T1000 (cell line): ENCODE data around the gene ELOA.
"Not testable (repeated sequence)": the region's sequence is repeated elsewhere in the genome, so short reads cannot be mapped to it uniquely, and the experiment has no call there.

Experiments used
- DNase-seq: peaks from one replicate; lab custom pipeline; 2025; ENCODE audit warnings: mixed read lengths; lab: John Stamatoyannopoulos, UW

Gene ELOA

DNA sequence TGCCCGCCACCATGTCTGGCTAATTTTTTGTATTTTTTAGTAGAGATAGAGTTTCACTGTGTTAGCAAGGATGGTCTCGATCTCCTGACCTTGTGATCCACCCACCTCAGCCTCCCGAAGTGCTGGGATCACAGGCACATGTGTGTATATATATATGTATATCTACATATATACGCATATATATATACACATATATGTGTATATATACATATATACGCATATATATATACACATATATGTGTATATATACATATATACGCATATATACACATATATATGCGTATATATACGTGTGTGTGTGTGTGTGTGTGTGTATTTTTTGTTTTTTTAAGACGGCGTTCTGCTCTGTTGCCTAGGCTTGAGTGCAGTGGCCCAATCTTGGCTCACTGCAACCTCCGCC is 39.9 kb downstream of the ELOA start:
- DNase-seq: not testable (repeated sequence)

DNA sequence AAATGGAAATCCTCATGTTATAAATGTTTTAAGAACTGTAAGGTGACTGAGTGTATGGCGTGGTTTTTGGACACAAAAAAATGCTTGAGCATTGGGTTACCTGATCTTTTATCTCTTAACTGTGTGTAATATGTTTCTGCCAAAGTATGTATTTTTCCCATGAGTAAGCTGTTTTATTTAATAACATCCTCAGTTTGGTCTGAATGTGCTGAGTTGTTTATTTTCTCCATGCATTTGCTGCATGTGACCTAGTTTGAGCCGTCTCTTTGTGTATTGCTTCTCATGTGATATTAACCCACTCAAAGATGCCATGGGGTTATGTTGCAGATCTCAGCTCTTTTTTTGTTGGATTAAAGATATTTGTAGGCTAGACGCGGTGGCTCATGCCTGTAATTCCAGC is 41.6 kb downstream of the ELOA start:
- no peak for DNase-seq

DNA sequence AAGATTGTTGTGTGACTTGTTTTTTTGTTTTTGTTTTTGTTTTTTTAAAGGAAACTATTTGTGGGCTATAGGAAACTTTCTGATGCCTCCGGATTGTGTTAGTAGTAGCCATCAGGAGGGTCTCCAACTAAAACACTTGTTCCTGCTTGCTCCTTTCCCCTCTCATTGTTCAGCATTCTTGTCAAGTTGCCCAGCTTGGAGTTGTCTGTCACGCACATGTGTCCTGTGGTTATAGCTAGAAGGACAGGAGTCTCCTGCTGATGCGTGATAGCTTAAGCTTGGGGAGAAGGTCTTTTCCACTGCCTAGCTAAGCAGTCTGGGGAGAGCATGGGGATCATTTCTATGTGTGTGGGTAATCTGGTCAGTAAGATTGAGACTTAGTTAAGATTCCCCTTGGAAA is 44.4 kb downstream of the ELOA start:
- no peak for DNase-seq

DNA sequence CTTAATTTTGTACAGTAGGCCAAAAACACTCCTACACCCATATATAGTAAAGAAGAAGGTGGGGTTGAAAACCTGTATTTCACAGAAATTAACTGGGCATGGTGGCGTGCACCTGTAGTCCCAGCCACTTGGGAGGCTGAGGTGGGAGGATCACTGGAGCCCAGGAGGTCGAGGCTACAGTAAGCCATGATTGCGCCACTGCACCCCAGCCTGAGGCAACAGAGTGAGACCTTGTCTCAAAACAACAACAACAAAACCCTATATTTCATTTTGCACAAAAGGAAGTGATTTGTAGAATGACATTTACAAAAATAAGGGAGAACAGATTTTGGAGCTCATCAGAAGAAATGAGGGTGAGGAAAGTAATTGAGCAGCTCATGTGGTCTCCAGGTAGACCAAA is 45.4 kb downstream of the ELOA start:
- DNase-seq: no peak

DNA sequence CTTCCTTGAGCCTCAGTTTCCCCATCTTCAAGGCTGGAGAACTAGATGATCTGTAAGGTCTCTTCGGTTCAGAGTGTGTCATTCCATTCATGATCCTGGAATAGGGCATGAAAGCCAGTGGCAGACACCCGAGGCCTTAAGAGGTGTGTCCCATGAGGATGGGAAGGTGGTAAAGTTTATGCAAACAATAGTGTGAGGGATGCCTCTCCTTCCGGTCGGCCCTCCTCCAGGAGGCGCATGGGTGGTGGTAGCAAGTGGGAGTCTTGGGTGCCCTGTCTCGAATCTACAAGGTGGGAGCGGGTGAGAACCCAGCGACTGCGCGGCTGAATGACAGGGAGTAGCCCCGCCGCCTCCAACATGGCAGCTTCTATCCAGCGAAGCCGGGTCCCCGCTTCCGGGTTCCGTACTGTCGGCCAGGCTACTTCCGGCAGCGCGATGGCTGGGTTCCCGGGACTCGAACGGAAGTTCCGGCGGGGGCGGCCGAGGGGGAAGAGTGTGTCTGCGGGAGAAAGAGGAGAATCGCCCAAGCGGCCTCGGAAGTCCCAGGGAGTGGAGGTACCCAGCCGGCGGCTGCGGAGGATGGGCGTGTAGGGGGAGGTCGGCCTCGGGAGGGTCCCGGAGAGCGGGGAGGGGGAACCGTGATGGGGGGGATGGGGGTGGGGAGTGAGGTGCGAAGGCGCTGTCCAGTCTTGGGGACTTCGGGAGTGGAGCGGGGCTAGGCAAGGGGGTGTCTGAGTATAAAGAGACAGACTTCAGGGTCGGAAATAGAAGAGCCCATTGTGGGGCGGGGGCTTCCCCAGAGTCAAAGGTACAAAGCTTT is 47.6 kb downstream of the ELOA start, which contains the start of gene LYPLA2:
LYPLA2 (plus strand) TSS at position 450 of the 820 bp plus-strand sequence. CDS start 1,538 bp downstream, outside the sequence.
- peak; percentile 84 for DNase-seq

DNA sequence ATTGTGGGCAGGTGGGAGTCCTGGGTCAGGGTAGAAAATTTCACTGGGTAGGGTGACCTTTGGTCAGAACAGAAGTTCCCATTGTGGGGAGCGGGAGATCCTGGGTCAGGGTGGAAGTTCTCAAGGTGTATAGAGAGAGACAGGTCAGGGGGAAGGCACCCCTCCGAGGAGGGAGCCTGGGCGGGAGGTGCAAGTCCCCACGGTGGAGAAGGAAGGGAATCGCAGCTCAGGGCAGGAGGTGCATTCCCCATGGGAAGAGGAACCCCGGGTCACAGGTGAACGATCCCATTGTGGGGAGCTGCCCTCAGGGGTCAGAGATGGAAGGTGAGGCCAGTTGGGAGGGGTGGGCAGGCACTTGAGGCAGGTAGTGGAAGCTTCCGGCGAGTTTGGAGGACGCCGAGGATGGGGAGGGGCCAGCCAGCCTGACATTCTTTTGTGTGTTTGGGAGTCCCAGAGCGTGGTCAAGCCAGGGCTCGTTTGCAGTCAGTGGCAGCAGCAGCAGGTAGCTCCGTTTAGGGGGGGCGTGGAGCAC is 48.3 kb downstream of the ELOA start:
- DNase-seq: no peak

DNA sequence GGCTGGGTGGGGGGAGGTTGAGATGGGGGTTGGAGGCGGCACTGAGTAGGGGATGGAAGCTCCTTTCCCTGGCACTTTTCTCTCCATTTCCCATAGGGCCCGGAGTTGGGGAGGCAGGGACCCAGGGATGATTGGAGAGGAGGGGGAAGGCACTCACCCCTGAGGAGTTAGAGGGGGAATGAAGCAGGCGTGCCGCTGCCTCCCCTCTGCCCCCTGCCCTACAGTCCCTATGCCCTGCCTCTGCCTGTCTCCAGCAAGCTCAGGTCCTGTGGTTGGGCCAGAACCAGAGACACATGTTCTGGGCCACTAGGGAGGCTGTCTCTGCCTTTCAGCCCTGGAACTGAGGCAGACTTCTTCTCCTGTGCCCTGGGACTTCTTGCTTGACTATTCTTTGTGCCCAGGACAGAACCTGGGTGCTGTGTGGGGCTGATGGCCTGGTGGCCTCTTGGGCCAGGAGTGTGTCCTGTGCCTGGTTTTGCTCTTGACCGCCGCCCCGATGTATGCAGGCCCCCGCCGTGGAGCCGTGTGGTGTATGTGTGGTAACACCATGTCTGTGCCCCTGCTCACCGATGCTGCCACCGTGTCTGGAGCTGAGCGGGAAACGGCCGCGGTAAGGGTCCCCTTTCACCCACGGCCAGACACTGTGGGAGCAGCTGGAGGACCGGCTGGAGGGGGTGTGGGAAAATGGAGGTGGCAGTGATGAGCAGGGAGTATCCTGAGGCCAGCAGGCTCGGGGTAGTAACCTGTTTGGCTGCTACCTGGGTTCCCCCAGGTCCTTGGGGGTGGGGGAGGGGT is 49.1 kb downstream of the ELOA start:
- no peak for DNase-seq

DNA sequence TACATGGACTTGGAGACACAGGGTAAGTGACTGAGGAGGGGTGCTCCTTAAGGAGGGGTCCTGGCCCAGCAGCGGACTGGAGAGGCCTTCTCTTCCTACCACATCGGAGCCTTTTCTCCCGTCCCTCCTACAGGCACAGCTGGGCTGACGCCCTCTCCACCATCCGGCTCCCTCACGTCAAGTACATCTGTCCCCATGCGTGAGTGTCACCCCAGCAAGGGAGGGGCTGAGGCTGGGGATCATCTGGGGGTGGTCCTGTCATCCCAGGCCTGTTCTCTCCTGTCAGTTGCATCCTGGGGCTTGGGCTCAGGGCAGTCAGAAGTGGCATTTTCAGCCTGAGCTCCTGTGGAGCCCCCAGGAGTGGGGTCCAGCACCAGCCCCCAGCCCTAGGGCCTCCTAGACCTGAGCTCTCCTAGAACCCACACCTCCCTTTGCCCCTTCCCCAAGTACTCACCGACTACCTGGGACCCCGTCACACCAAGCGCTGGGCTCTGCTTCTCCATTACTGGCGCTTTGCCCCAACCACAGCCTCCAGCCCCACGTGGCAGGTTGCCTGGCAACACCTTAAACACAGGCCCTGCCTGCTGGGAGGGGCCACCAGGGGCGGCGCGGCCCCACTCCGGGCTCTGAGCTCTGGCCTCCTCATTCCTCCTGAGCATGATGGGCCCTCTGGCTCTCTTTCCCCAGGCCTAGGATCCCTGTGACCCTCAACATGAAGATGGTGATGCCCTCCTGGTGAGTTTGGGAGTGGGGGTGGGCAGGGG is 49.9 kb downstream of the ELOA start:
- peak; percentile 38 for DNase-seq

DNA sequence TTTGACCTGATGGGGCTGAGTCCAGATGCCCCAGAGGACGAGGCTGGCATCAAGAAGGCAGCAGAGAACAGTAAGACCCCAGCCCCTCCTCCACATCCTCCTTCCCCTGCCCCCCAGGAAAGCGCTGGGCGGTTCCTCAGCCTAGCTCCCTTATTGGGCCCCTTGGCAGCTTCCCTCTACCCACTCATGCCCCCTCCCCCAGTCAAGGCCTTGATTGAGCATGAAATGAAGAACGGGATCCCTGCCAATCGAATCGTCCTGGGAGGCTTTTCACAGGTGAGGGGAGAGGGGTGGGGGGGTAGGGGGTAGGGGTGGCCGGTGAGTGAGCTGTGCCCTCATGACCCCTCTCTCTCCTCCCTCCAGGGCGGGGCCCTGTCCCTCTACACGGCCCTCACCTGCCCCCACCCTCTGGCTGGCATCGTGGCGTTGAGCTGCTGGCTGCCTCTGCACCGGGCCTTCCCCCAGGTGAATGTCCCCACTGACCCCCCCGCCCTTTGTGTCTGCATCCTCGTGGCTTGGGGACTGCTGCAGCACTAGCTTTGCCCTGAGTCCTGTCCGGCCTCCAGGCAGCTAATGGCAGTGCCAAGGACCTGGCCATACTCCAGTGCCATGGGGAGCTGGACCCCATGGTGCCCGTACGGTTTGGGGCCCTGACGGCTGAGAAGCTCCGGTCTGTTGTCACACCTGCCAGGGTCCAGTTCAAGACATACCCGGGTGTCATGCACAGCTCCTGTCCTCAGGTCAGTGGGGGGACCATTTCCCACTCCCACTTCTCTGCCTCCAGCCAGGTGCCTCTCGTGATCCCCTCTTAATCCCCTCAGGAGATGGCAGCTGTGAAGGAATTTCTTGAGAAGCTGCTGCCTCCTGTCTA is 50.8 kb downstream of the ELOA start:
- DNase-seq: no peak

DNA sequence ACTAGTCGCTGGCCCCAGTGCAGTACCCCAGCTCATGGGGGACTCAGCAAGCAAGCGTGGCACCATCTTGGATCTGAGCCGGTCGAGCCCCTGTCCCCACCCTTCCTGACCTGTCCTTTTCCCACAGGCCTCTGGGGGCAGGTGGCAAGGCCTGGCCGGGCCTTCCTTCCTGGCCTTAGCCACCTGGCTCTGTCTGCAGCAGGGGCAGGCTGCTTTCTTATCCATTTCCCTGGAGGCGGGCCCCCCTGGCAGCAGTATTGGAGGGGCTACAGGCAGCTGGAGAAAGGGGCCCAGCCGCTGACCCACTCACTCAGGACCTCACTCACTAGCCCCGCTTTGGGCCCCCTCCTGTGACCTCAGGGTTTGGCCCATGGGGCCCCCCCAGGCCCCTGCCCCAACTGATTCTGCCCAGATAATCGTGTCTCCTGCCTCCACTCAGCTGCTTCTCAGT is 51.5 kb downstream of the ELOA start:
- DNase-seq: not testable (repeated sequence)

DNA sequence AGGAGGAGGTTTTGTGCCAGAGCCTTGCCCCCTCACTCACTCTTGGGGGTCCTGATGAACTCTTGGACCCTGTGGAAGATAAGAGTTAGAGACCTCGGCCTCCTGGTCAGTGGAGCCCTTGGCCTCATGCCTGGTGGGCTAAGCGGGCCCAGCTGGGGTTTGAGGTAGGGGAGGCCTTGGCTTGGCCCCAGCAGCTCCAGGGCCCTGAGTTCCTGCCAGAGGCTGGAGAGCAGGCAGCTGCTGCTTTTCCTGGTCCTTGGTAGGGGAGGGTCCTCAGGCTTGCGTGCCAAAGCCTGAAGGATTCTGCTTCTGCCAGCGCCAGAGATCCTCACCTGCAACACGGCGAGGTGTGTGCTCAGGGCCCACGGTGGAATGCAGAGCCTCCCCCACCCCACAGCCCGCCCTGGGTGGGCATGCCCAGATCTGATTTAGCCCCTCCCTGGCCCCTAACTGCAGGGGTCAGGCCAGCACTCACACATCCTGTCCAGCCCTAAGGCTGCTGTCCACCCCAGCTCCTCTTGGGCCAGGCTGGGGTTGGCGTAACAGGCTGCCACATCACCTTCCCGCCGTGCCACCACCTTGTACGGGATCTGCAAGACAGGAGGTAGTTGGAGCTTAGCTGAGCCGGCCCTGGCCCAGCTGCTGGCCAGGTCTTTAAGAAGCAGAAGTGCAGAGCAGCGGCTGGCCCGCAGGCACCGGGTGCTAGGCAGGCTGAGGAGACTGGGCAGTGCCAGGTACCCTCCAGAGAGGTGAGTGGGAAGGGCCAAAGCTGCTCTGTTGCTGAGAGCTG is 52.6 kb downstream of the ELOA start:
- no peak for DNase-seq

DNA sequence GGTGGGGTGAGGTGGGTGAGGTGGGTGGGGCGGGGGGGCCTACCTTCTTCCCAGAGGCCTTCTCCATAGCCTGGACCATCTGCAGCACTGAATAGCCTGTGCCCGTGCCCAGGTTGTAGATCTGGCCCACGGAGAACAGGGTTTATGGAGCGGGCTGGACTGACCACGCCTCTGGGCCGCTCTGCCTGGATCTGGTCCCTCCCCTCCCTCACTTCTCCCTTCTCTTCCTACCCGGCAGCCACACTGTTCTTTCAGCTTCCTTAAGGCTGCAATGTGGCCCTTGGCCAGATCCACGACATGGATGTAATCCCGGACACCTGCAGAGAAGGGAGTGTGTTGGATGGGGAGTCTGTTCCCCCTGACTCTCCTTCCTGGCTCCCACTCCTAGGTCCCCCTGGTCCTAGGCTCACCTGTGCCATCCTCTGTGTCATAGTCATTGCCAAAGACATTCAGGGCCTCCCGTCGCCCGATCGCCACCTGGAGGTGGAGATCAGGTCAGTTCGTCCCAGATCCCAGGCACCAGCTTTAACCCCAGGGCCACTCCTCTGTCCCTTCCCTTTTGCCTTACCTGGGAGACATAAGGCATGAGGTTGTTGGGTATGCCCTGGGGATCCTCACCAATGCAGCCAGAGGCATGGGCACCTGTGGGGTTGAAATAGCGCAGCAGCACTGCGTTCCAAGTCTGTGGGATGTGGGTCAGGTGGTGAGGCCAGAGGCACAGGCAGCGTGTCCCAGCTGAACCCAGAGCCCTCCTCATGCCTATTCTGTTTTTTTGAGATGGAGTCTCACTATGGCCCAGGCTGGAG is 53.4 kb downstream of the ELOA start:
- DNase-seq: no peak

DNA sequence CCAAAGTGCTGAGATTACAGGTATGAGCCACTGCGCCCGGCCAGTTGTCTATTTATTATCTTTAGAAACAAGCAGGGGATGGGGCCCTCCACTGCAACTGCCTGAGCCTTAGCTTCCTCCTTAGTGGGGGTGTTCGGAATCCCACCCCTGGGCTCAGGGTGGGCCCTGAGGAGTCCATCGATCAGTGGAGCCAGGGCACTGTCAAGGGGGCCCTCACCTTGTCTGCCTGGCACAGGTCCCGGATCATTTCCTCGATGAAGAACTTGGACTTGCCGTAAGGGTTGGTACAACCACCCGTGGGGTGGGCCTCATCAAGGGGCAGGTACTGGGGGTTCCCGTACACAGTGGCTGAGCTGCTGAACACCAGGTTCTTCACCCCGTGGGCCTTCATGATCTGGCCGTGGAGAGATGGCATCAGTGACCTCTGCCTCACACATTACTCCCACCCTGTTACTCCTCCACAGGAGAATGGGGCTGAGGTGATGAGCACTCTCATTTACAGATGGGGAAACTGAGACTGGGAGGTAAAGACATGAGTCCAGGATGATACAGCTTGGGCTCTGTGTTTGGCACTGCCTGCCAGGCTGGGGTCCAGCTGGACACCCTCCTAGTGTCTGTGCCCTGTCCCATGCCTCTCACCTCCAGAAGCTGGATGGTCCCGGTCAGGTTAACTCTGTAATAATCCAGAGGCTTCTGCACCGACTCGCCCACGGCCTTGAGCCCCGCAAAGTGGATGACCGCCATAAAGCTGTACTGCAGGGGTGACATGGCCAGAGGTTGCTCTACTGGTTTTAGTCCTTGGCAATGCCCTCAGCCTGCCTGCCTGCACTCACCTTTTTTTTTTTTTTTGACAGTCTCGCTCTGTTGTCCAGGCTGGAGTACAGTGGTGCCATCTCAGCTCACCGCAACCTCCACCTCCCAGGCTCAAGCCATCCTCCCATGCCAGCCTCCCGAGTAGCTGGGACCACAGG is 54.5 kb downstream of the ELOA start:
- DNase-seq: no peak

DNA sequence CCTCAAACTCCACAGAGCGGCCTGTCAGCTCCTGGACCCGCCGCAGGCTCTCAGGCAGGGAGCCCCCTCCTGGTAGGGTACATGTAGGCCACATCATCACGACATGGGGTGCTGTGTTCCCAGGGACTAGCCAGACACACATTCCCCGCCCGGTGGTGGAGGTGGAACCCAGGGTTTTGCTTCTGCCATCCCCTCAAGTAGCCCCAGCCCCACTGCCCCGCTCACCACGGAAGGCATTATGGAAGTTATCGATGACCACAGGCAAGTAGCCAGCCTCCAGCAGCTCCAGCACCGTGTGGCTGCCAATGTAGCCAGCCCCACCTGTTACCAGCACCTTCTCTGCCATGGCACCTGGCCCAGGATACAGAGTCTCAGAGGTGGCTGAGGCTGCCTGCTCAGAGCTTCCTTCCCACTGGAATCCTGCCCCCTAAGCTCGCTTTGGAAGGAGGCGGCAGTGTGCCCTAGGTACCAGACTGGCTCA is 55.4 kb downstream of the ELOA start:
- DNase-seq: no peak

DNA sequence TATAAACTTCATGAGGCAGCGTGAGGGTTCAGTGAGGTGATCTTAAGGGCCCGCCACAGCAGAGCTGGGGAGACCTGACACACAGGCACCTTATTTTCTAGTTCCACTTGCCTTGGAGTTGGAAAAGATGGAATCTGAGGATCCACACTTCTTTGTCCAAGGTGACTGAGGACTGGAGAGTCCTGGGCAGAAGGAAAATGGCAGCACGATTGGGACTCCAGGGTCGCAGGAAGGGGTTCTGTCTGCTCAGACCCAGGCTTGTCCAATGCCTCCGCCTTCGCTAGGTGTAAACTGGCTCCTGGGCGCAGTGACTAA is 55.9 kb downstream of the ELOA start:
- DNase-seq: no peak

DNA sequence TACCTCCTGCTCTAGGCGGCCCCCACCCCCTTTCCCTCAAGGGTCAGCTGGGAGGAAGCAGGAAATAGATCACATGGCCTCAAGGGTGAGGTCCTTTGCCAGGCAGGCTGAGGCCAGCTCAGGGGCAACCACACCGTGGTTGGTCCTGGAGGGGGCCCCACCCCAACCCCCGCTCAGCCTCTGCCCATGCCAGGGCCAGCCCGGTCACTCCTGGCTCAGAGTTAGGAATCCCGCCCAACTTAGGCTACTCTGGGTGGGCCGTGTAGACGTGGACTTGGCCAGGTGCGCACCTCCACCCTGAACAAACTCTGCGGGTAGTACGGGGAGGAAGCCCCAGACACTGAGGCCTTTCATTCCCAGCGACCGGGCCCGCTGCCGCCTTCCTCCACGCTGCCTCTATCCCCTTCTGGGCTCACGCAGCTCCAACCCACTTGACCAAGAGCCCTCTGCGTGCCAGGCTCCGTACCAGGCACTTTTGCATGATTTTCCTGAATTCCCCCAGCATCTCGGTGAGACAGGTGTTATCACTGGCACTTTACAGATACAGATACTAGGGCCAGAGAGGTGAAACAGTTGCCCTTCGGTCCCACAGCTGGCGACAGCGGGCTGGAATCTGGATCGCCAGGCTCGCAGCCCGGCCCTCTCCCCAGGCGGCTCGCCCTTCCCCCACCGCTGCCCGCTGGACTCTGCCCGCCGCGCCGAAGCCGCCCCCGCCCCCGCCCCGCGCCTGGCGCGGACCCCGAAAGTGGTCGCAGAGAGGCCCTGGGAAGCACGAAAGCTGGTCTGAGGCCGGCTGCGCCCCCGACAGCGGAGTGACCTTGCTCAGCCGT is 56.5 kb downstream of the ELOA start:
- peak; percentile 72 for DNase-seq
